ENCODE results near the gene SLC22A4. TPM values are rescaled to one million over a fixed set of nuclear protein-coding genes. Genes with fewer than 3 reads are reported as not detected.

The SLC22A4 gene
- total and polyA plus RNA-seq, 2 of the 8 experiments (the other 6 are each of a cell fraction or from before 2014, with no cell fraction given): 0.45 to 0.60 TPM

- no peak for TF ChIP-seq CHD7 (IDR thresholded peaks at IDR 0.05; ENCODE audit: insufficient replicate concordance, low read length)
- no peak for TF ChIP-seq TAF7 (optimal IDR thresholded peaks at IDR 0.05; ENCODE audit: borderline replicate concordance, low read depth, low read length)
- no peak for TF ChIP-seq MAX (IDR thresholded peaks at IDR 0.05)
- TF ChIP-seq TCF12 (IDR thresholded peaks at IDR 0.05; ENCODE audit: low read depth, low read length): no peak
- no peak for TF ChIP-seq E2F6 (IDR thresholded peaks at IDR 0.05)
- TF ChIP-seq POU5F1 (IDR thresholded peaks at IDR 0.05; ENCODE audit: low read depth, low read length): no peak
- TF ChIP-seq BRCA1 (IDR thresholded peaks at IDR 0.05; ENCODE audit: low read depth, low read length): no peak
- no peak for TF ChIP-seq JUND (IDR thresholded peaks at IDR 0.05; ENCODE audit: low read length)
- no peak for TF ChIP-seq EP300 (IDR thresholded peaks at IDR 0.05; ENCODE audit: borderline replicate concordance in 1 of 2, low read depth in 2 of 2, low read length in 2 of 2)
These were observed 24.4 kb upstream of the SLC22A4 start (continued) for GRCh38 chr5:132269635-132270334.

All from H1 (cell line).